Aorta (tissue), 5 donors: ENCODE results near the gene NT5C. TPM values are rescaled to one million over a fixed set of nuclear protein-coding genes. Genes with fewer than 3 reads are reported as not detected.

Source experiments
- ATAC-seq: fragments of 200-7000 bp; cut with Tn5 transposase; one replicate; pipeline ENCODE4 v1.9.1; 2022; ENCODE audit warnings: moderate library complexity; ENCODE audit not compliant: low FRiP score
- DNase-seq, 2 donors: peaks; one replicate each; pipeline ENCODE4 v3.0.0-alpha.2; 2020
- H3K27ac ChIP-seq, 2 donors: one replicate each; pipeline ENCODE4 v1.5.1; 2013; ENCODE audit warnings: low read length in 2 of 2, mild to moderate bottlenecking in 2 of 2, moderate library complexity in 2 of 2, control low read depth in 1 of 2, inconsistent platforms in 1 of 2, low read depth in 1 of 2
- H3K27me3 ChIP-seq, 2 donors: one replicate each; pipeline ENCODE4 v1.6.1; 2013; ENCODE audit warnings: control low read depth in 1 of 2, low read length in 1 of 2, mild to moderate bottlenecking in 1 of 2, moderate library complexity in 1 of 2; ENCODE audit not compliant: insufficient read depth in 2 of 2, control insufficient read depth in 1 of 2
- H3K36me3 ChIP-seq, 2 donors: one replicate each; pipeline ENCODE4 v1.6.1; 2013; ENCODE audit warnings: control low read depth in 1 of 2, low read length in 1 of 2, mild to moderate bottlenecking in 1 of 2; ENCODE audit not compliant: insufficient read depth in 2 of 2, control insufficient read depth in 1 of 2
- H3K4me1 ChIP-seq, 2 donors: one replicate each; pipeline ENCODE4 v1.6.1; 2013; ENCODE audit warnings: low read length in 2 of 2, control low read depth in 1 of 2, mild to moderate bottlenecking in 1 of 2, moderate library complexity in 1 of 2; ENCODE audit not compliant: insufficient read depth in 2 of 2, control insufficient read depth in 1 of 2
- H3K4me3 ChIP-seq, 2 donors: one replicate each; pipeline ENCODE4 v1.5.1; 2013; ENCODE audit warnings: low read length in 2 of 2, control low read depth in 1 of 2, mild to moderate bottlenecking in 1 of 2
- H3K9me3 ChIP-seq: one replicate; pipeline ENCODE4 v1.6.1; 2013; ENCODE audit warnings: mild to moderate bottlenecking, low read length; ENCODE audit not compliant: control insufficient read depth
- WGBS, 2 donors: extraction: QIAGEN DNeasy Blood & Tissue Kit; methylation state at CpG; one replicate each; pipeline ENCODE4 v1.1.7; 2013; 5-methylcytosine and 5-hydroxymethylcytosine counted together
- intact Hi-C, 2 donors: fragments of 100-400 bp; cut with DNase I; formaldehyde crosslinking; loops; one replicate each; pipeline versions ENCODE4 v1.14.2 to v1.15.0; 2022
- polyA plus RNA-seq, 2 donors: library from polyadenylated mRNA; stranded (reverse); fragments of 200-250 nt; gene quantifications; one replicate each; pipeline ENCODE4 v1.2.3, GENCODE V29; 2013
- total RNA-seq, 2 donors: library from RNA; stranded (reverse); fragmentation: NEBNext Ultra II Directional; extraction: Animal tissue kit (Norgen Biotek cat#: 25700); gene quantifications; one replicate each; pipeline ENCODE4 v1.2.1, GENCODE V29; 2021
- donor health status: healthy with polysubstance abuse.
- donor health status: Bipolar disorder and iron deficiency.
- donor health status: DM: no; HTN: no; CAD: no.
- donor health status: DM: no; HTN: no; CAD: no.
- donor health status: DM: yes; HTN: yes; CAD: no.

The NT5C gene
- total and polyA plus RNA-seq, 4 donors = 24.7 to 93.0 (median 29.1) TPM

DNA sequence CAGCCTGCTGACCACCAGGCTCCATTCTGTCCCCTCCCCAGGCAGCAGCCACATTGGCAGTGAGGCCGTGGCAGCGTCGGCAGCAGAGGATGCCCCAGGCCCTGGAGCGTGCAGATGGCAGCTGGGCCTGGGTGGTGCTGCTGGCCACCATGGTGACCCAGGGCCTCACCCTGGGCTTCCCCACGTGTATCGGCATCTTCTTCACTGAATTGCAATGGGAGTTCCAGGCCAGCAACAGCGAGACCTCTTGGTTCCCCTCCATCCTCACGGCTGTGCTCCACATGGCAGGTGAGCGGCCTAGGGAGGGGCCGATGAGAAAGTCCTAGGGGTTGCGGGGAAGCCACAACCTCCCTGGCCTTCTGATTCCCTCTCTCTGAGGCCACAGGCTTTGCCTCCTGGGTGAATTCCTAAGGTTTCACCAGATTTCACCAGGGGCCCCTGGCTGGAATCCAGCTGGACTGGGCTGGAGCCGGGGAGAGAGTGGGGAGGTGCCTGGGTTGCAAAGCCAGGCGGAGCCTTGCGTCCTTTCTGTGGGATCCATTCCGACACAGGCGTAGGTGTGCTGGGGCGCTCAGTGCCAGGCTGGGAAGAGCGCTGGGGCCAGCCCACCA, 37.9 kb downstream of the NT5C start:
- intact Hi-C loops = no loop called here
- ATAC-seq (no peak), DNase-seq (no peak)
- Histone ChIP-seq H3K27me3 (no peaks in the 10 kb centered on the region), H3K36me3 (no peaks in the 10 kb centered on the region), H3K4me3 (no peak overlapping the region), H3K9me3 (no peaks in the 10 kb centered on the region), H3K27ac (no peak overlapping the region), H3K4me1 (no peaks in the 10 kb centered on the region)
- WGBS, 2 donors = 91 to 93% methylated on average over 18 of the region's 18 CpGs

DNA sequence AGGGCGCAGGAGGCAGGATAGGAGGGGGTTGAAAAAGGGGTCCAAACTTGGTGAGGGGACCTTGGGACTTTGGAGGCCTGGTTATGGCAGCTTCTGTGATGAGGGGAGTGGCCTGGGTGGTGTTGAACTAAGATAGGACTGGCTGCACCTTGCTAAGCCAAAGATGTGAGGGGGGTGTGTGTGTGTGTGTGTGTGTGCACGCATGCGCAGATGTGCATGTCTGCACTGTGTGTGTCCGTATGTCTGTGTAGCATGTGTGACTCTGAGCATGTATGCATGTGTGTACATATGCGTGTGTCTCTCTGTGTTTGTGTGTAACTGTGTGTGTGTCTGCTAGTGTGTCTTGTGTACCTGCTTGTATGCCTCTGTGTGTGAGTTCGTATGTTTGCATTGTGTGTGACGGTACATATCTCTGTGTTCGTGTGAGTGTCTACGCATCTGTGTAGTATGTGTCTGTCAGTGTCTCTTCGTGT, 39.7 kb downstream of the NT5C start:
- Histone ChIP-seq H3K4me1 (no peaks in the 10 kb centered on the region), H3K4me3 (no peak overlapping the region), H3K36me3 (no peaks in the 10 kb centered on the region), H3K27ac (no peak overlapping the region), H3K9me3 (no peaks in the 10 kb centered on the region), H3K27me3 (no peaks in the 10 kb centered on the region)
- WGBS, 2 donors = 82 to 85% methylated on average over 10 of the region's 10 CpGs
- no peak for DNase-seq
- intact Hi-C loops = no loop called here
- ATAC-seq = no peak

DNA sequence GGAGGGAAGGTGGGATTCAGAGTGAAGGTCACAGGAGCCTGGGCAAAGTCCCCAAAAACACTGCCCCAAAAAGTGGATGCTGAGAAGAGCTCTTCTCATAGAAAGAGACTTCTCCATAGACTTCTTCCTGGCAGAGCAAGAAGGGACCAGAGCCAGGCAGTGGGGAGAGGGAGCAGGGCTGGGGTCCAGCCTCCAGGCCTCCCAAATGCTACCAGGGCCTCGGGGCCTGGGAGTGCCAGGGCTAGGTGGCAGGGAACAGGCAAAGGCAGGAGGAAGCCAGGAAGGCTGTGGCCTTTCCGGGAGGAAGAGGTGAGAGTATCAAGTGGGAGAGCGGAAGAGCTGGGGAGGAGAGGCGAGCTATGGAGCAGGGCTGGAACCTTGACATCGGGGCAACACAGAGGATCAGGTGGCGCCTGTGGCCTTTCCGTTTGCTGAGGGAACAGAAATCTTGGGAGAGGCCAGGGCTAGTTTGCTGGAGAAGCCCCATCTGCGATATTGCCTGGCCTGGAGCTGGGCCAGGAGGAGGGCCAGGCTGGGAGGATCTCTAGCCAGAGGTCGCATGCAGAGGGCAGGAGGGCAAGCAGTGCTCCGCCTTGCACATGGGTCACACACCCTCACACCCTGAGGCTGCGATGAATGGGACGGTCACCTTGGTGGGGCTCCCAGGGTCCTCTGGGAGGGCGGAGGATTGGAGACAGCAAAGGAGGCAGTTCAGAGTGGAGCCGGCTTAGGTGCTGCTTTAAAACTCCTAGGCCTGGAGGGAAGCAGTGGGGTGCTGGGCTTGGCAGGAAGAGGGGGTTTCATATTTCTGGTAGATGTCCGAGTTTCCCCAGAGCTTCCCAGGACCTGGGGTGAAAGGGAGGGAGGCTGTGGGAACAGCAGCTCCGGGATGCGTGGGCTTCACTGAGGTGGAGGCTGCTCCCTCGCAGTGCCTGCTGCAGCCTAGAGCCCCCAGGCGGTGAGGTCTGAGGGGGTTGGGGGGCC, 40.4 kb downstream of the NT5C start:
- no peak for DNase-seq
- H3K4me1 ChIP-seq = no peaks in the 10 kb centered on the region
- H3K36me3 ChIP-seq = no peaks in the 10 kb centered on the region
- no peak for ATAC-seq
- 74 to 79% methylated on average over 19 of the region's 19 CpGs for WGBS, 2 donors
- H3K27me3 ChIP-seq = no peaks in the 10 kb centered on the region
- H3K4me3 ChIP-seq = no peak overlapping the region
- H3K9me3 ChIP-seq = no peaks in the 10 kb centered on the region
- intact Hi-C loops = no loop called here
- no peak overlapping the region for H3K27ac ChIP-seq

DNA sequence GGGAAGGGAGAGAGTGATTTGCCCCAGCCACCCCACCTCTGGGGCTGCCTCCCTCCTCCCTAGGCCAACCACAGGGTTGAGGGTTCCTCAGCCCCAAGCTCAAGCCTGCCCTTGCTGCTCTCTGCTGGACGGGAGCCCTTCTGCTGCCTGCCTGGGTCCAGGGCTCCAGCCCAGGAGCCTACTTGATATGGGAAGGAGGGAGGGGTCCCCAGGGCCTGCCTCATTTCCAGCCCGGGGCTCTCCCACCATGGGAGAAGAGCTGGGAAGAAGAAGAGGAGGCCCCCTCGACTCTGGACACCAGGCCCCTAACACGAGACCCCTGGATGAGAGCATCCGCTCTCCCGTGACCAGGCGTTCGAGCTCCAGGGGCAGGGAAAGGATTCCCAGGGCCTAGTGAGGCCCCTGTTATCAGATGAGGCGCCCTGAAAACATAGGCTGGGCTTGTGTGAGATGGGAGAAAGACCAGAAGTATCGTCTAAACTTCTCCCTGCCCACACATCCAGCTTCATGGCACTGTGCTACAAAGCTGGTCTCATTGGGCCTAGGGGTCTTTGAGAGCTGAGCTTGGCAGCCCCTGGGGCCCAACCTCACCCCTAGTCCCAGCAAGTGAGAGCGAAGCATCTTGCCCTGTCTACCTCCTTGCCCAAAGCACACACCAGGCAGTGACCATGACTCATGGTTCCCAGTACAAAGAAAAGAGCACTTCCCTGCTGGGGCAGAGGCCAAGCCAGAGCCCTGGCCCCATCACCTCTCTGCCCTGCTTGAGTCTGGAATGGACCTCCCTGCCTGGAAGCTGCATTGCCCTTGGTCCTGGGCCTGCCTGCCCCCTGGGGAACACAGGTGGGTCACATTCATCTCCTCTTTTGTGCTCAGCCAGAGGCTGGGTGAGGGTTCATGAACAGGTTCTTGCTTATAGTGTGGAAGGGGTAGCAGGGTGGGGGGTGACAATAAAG, 42.8 kb downstream of the NT5C start:
- no peak for ATAC-seq
- H3K9me3 ChIP-seq = no peaks in the 10 kb centered on the region
- no peaks in the 10 kb centered on the region for H3K4me1 ChIP-seq
- whole genome bisulfite sequencing, 2 donors = 80 to 87% methylated on average over 11 of the region's 11 CpGs
- H3K27ac ChIP-seq = no peak overlapping the region
- no peaks in the 10 kb centered on the region for H3K27me3 ChIP-seq
- intact Hi-C loops = no loop called here
- no peaks in the 10 kb centered on the region for H3K36me3 ChIP-seq
- no peak for DNase-seq
- H3K4me3 ChIP-seq = no peak overlapping the region

DNA sequence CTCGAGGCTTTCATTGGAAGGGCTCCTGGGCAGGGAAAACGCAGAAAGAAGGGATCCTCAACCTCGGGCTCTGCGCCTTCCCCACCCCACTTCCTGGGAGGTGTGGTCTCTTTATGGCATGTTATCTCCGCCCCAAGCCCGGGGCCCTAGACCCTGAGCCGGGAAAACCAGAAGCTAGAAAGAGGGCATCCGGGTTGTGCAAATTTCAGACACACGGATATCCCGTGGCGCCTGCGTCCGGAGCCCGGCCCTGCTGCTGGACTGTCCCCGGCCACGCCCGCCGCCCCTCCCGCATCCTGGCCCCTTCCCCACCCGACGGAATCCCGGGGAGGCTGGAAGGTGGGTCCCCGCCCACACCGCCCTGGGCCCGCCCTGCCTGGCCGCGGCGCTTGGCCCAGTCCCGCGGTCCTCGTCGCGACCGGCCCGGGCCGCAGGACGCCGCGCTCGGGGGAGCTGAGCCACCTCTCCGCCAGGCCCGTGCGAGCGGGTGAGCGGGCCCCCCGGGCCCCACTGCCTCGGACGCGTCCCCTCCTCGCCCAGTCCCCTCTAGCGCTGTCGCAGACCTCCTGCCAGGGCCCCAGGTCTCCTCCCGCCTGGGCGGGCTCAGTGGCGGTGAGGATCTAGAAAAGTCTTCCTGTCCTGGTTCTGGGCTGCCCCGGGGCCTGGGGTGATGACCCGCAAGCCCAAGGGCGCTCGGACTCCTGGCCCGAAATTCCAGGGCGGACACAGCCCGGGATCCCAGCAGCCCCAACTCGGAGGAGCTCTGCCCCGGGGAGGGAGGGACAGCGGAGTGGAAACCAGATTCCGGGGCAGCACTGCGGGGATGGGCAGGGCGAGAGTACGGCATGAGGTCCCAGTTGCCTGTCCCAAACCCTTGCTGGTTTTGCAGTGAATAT, 43.7 kb downstream of the NT5C start, which contains the start of gene SLC16A5:
Gene SLC16A5 (plus strand): TSS at position 397 of the 896 bp plus-strand sequence. CDS start 5,683 bp downstream, outside the sequence.
- no peaks in the 10 kb centered on the region for H3K36me3 ChIP-seq
- H3K27ac ChIP-seq = no peak within 1 kb of the TSS
- H3K4me3 ChIP-seq = no peak within 1 kb of the TSS
- intact Hi-C loops = no loop called here
- DNase-seq (peak; percentile 91 to 92), ATAC-seq (peak; percentile 88)
- 11 to 12% methylated on average over 58 to 69 of the region's 69 CpGs for WGBS, 2 donors
- H3K9me3 ChIP-seq = no peaks in the 10 kb centered on the region
- H3K27me3 ChIP-seq = no peaks in the 10 kb centered on the region
- H3K4me1 ChIP-seq = no peaks in the 10 kb centered on the region

DNA sequence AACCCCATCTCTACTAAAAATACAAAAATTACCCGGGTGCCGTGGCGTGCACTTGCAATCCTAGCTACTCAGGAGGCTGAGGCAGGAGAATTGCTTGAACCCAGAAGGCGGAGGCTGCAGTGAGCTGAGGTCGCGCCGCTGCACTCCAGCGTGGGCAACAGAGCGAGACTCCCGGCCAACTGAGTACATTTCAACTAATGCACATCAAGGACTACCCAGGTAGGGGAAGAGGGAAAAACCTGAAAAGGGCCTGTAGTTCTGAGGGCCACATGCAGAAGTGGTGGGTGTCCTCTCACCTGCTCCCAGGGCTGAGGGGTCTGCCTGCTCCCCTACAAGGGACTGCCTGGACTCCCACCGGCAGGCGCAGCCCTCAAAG, 44.4 kb downstream of the NT5C start:
- intact Hi-C loops = no loop called here
- no peak overlapping the region for H3K4me3 ChIP-seq
- ATAC-seq (no peak), DNase-seq (no peak)
- H3K9me3 ChIP-seq = no peaks in the 10 kb centered on the region
- H3K36me3 ChIP-seq = no peaks in the 10 kb centered on the region
- no peaks in the 10 kb centered on the region for H3K27me3 ChIP-seq
- no peak overlapping the region for H3K27ac ChIP-seq
- WGBS, 2 donors = 81% methylated on average over 12 of the region's 12 CpGs
- no peaks in the 10 kb centered on the region for H3K4me1 ChIP-seq

DNA sequence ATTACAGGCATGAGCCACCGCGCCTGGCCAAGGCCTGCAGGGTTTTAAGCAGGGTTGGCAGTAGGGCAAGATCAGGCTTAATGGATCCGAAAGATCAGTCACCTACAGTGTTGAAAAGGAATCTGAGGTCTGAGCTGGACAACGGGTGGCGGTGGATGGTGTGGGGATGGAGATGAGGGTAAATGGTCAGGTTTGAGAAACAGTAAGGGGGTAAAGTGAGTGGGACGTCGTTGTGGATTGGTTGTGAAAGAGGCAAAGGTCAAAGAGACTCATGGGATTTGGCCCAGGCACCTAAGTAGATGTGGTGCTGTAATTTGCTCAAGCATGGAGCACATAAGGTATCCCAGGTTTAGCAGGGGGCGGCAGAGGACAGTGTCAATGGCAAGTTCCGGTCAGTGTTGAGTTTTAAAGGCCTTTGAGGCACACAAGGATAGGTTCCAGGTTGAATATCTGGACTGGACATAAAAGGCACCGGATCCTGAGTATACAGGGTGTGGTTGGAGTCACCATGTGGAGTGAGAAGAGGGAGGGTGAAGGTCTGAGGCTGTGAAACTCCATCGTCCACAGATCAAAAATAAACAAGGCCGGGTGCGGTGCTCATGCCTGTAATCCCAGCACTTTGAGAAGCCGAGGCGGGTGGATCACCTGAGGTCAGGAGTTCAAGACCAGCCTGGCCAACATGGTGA, 44.9 kb downstream of the NT5C start:
- 81 to 88% methylated on average over 15 of the region's 15 CpGs for whole genome bisulfite sequencing, 2 donors
- Histone ChIP-seq H3K4me1 (no peaks in the 10 kb centered on the region), H3K27ac (no peak overlapping the region), H3K4me3 (no peak overlapping the region), H3K9me3 (no peaks in the 10 kb centered on the region), H3K36me3 (no peaks in the 10 kb centered on the region), H3K27me3 (no peaks in the 10 kb centered on the region)
- intact Hi-C loops = no loop called here
- no peak for ATAC-seq
- no peak for DNase-seq
